Sigmoid colon (tissue), 7 donors: ENCODE data around the gene ANKH. TPM values are rescaled to one million over a fixed set of nuclear protein-coding genes. Genes with fewer than 3 reads are reported as not detected.

Experiments used
- DNase-seq: peaks from one replicate; pipeline ENCODE4 v3.0.0-alpha.2; 2019
- H3K27ac ChIP-seq, 4 donors: fragments of 200-600 bp; sonication (generic); one replicate each; pipeline ENCODE4 v1.5.1; 2016 to 2019; ENCODE audit warnings: mild to moderate bottlenecking in 1 of 4
- H3K27me3 ChIP-seq, 3 donors: fragments of 200-600 bp; sonication (generic); one replicate each; pipeline ENCODE4 v1.5.1; 2019; ENCODE audit warnings: mild to moderate bottlenecking in 1 of 3
- H3K36me3 ChIP-seq, 4 donors: fragments of 200-600 bp; sonication (generic); one replicate each; pipeline ENCODE4 v1.5.1; 2016 to 2019
- H3K4me1 ChIP-seq, 4 donors: fragments of 200-600 bp; sonication (generic); one replicate each; pipeline ENCODE4 v1.5.1; 2017 to 2019
- H3K4me3 ChIP-seq, 4 donors: fragments of 200-600 bp; sonication (generic); one replicate each; pipeline ENCODE4 v1.5.1; 2017 to 2019; ENCODE audit warnings: mild to moderate bottlenecking in 2 of 4, moderate library complexity in 1 of 4
- H3K9me3 ChIP-seq, 4 donors: fragments of 200-600 bp in 3 of 4; sonication (generic) in 3 of 4; one replicate each; pipeline versions ENCODE4 v1.5.1 to v1.6.1; 2013 to 2019
- EP300 ChIP-seq, 4 donors: sonication (generic); formaldehyde crosslinking; IDR thresholded peaks; one replicate each; pipeline ENCODE4 v1.6.1; 2017; ENCODE audit warnings: antibody characterized with exemption in 4 of 4
- POLR2A ChIP-seq, 2 donors: fragments of 450-650 bp; IDR thresholded peaks; one replicate each; pipeline ENCODE4 v1.6.1; 2016; ENCODE audit warnings: antibody characterized with exemption in 2 of 2, mild to moderate bottlenecking in 2 of 2, moderate library complexity in 2 of 2
- POLR2AphosphoS5 ChIP-seq, 4 donors: sonication (generic); formaldehyde crosslinking; IDR thresholded peaks; one replicate each; pipeline ENCODE4 v1.6.1; 2017; ENCODE audit warnings: antibody characterized with exemption in 4 of 4
- WGBS, 2 donors: extraction: QIAGEN DNeasy Blood & Tissue Kit; methylation state at CpG; one replicate each; pipeline ENCODE4 v1.1.7; 2013; 5-methylcytosine and 5-hydroxymethylcytosine counted together
- intact Hi-C: fragments of 100-400 bp; cut with DNase I; formaldehyde crosslinking; loops from one replicate; pipeline ENCODE4 v1.15.1; 2023
- polyA plus RNA-seq, 3 donors: library from polyadenylated mRNA; stranded (reverse); fragments of 200-250 nt; gene quantifications; one replicate each; pipeline ENCODE4 v1.2.3, GENCODE V29; 2013
- total RNA-seq, 4 donors: library from RNA; depleted of rRNA; stranded (reverse); fragments of >200 nt; gene quantifications; one replicate each; pipeline ENCODE4 v1.1.0, GENCODE V29; 2016
- TF ChIP-seq, protein P1 (sequence below), 4 experiments: fragments of 450-650 bp in 3 of 4; fragments of 200-600 bp in 1 of 4; IDR thresholded peaks; one replicate each; pipeline ENCODE4 v1.5.1; 2016 to 2019; ENCODE audit warnings: antibody characterized with exemption in 4 of 4, mild to moderate bottlenecking in 3 of 4, moderate library complexity in 2 of 4
- donor health status: healthy with polysubstance abuse.
- donor health status: Bipolar disorder and iron deficiency.
- donor health status: healthy.

ANKH gene
- total and polyA plus RNA-seq, 7 donors = 16.4 to 49.9 (median 24.7) TPM

DNA sequence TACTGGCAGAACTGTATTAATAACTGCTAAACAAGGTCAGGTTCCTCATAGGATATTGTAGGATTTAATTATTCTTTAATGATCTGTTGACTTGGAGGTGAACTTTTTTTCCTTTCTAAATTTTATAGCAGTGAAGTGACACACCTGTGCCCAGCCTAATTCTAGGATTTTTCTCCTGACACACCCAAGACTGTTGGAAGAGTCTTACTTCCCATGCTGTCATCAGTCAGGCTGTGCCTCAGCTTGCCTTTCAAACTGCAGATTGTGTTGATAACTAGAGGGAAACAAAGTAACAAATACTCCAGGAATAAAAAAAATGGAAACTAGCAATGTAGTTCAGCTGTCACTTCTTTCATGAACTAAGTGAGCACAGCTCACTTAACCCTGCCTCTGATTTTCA is 185.1 kb downstream of the ANKH start:
- TF ChIP-seq POLR2A (IDR thresholded peaks at IDR 0.05) = no peak
- TF ChIP-seq, protein P1, sequence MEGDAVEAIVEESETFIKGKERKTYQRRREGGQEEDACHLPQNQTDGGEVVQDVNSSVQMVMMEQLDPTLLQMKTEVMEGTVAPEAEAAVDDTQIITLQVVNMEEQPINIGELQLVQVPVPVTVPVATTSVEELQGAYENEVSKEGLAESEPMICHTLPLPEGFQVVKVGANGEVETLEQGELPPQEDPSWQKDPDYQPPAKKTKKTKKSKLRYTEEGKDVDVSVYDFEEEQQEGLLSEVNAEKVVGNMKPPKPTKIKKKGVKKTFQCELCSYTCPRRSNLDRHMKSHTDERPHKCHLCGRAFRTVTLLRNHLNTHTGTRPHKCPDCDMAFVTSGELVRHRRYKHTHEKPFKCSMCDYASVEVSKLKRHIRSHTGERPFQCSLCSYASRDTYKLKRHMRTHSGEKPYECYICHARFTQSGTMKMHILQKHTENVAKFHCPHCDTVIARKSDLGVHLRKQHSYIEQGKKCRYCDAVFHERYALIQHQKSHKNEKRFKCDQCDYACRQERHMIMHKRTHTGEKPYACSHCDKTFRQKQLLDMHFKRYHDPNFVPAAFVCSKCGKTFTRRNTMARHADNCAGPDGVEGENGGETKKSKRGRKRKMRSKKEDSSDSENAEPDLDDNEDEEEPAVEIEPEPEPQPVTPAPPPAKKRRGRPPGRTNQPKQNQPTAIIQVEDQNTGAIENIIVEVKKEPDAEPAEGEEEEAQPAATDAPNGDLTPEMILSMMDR (IDR thresholded peaks at IDR 0.05) = no peak
- TF ChIP-seq POLR2AphosphoS5 (IDR thresholded peaks at IDR 0.05) = no peak
- no peak overlapping the region for H3K27ac ChIP-seq
- peaks cover 0 to 5% (median 2%) of the 10 kb centered on the region in 4 donors for H3K9me3 ChIP-seq
- peaks cover 0 to 73% (median 38%) of the 10 kb centered on the region in 4 donors for H3K36me3 ChIP-seq
- peaks cover 0 to 25% (median 8%) of the 10 kb centered on the region in 4 donors for H3K4me1 ChIP-seq
- intact Hi-C loops = no loop called here
- H3K4me3 ChIP-seq = no peak overlapping the region
- no peak for DNase-seq
- no peaks in the 10 kb centered on the region for H3K27me3 ChIP-seq

DNA sequence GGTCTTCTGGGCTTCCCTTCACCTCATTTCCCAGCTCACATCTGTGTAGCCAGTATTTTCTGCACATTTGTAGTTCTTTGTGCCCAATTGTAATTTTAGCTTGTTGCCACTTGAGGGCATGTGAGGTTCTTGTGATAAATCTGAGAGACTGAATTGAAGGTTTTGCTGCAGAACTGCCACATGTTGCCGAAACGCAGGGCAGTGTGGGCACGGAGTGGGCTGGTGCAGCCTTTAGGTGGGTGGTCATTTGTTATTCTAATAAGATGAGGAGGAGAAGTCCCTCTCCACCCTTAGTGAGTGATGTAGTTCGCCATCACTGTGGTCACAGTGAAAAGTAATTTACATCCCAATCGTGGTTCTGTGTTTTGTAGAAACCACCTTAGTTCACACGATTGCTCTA is 185.8 kb downstream of the ANKH start:
- peaks cover 0 to 73% (median 42%) of the 10 kb centered on the region in 4 donors for H3K36me3 ChIP-seq
- peaks cover 0 to 25% (median 8%) of the 10 kb centered on the region in 4 donors for H3K4me1 ChIP-seq
- no peak overlapping the region for H3K4me3 ChIP-seq
- H3K9me3 ChIP-seq = peaks cover 0 to 5% (median 2%) of the 10 kb centered on the region in 4 donors
- intact Hi-C loops = no loop called here
- TF ChIP-seq POLR2A (IDR thresholded peaks at IDR 0.05) = no peak
- TF ChIP-seq, protein P1 (IDR thresholded peaks at IDR 0.05) = peak in 3 of 4 experiments; percentile 40 to 58 (median 55)
- WGBS, 2 donors = 26 to 35% methylated on average over 6 of the region's 6 CpGs
- no peaks in the 10 kb centered on the region for H3K27me3 ChIP-seq
- DNase-seq = no peak
- H3K27ac ChIP-seq = no peak overlapping the region

DNA sequence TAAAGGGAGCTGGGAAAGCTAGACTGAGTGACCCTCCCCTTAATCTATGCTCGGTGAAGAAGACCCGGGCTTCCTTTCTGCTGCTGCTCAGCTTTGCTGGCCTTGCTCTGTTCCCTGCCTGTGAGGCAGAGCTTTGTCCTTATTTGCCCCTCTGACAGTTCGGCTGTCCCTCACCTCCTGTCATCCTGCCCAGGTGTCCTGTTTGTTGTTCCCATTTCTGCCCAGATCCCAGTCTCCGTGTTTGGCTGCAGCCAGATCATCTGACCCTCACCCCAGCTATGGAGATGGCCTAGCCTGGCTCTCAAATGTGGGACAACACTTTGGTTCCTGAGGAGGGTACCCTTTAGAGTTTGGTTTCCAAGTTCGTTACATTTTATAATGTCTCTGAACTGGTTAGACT is 186.8 kb downstream of the ANKH start:
- Histone ChIP-seq H3K4me3 (no peak overlapping the region), H3K36me3 (peaks cover 0 to 72% (median 37%) of the 10 kb centered on the region in 4 donors), H3K9me3 (no peaks in the 10 kb centered on the region), H3K27ac (peak overlapping the region in 1 of 4 donors; percentile 13), H3K4me1 (peaks cover 0 to 25% (median 8%) of the 10 kb centered on the region in 4 donors), H3K27me3 (no peaks in the 10 kb centered on the region)
- 74 to 85% methylated on average over 5 of the region's 5 CpGs for WGBS, 2 donors
- intact Hi-C loops = no loop called here
- DNase-seq = no peak
- TF ChIP-seq POLR2AphosphoS5 (IDR thresholded peaks at IDR 0.05) (no peak), POLR2A (IDR thresholded peaks at IDR 0.05) (no peak), EP300 (IDR thresholded peaks at IDR 0.05) (no peak)
- TF ChIP-seq, protein P1 (IDR thresholded peaks at IDR 0.05) = no peak

DNA sequence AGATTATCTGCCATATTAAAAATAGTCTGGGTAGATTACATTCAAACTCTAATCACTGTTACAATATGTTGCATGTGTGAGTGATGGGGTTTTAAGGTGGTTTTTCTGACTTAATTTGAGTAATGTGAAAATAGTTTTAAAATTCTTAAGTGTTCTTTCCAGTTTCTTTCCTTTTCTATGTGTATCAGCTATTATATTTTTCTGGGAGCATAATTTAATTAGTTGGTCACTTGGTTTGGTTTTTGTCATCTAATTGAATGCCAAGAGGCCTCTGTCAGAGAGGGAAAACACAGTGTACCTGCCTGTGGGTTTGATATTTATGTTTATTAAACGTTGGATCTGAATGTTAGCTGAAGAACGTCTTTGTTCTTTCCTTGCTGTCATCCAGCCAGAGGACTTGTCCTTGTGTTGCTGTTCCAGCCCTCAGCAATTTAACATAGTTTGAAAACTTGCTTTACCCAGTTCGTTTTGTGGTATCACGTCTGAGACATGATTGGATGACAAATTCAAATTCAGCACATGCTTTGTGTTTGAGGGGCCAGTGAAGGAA is 187.6 kb downstream of the ANKH start:
- peaks cover 0 to 71% (median 30%) of the 10 kb centered on the region in 4 donors for H3K36me3 ChIP-seq
- 60 to 82% methylated on average over 4 of the region's 4 CpGs for WGBS, 2 donors
- no peaks in the 10 kb centered on the region for H3K27me3 ChIP-seq
- H3K9me3 ChIP-seq = no peaks in the 10 kb centered on the region
- intact Hi-C loops = no loop called here
- TF ChIP-seq, protein P1 (IDR thresholded peaks at IDR 0.05) = no peak
- TF ChIP-seq POLR2AphosphoS5 (IDR thresholded peaks at IDR 0.05) = no peak
- TF ChIP-seq EP300 (IDR thresholded peaks at IDR 0.05) = no peak
- no peak for TF ChIP-seq POLR2A (IDR thresholded peaks at IDR 0.05)
- peak overlapping the region in 3 of 4 donors; percentile 13 to 29 (median 18) for H3K27ac ChIP-seq
- H3K4me3 ChIP-seq = no peak overlapping the region
- H3K4me1 ChIP-seq = peaks cover 0 to 25% (median 8%) of the 10 kb centered on the region in 4 donors
- DNase-seq = no peak
